Mesenchymal stem cell (in vitro differentiated cells and primary cell): ENCODE data around the gene TRAPPC10.

Source experiments
- DNase-seq: peaks from one replicate; pipeline ENCODE4 v3.0.0-alpha.2; 2013
- H2AFZ ChIP-seq: one replicate; pipeline ENCODE4 v1.6.1; 2013; ENCODE audit warnings: low read depth, mild to moderate bottlenecking, control low read depth, inconsistent platforms, low read length, moderate library complexity
- H2AK5ac ChIP-seq: 2 replicates; pipeline ENCODE4 v1.6.1; 2013; ENCODE audit warnings: low read length, moderate library complexity, mild to moderate bottlenecking, inconsistent platforms; ENCODE audit not compliant: severe bottlenecking
- H2BK120ac ChIP-seq: one replicate; pipeline ENCODE4 v1.6.1; 2013; ENCODE audit warnings: low read depth, mild to moderate bottlenecking, inconsistent platforms, low read length, moderate library complexity
- H2BK12ac ChIP-seq, 2 experiments: one replicate each; pipeline ENCODE4 v1.6.1; 2013; ENCODE audit warnings: inconsistent platforms in 2 of 2, low read length in 2 of 2, mild to moderate bottlenecking in 2 of 2, moderate library complexity in 2 of 2, control low read depth in 1 of 2
- H2BK15ac ChIP-seq: one replicate; pipeline ENCODE4 v1.6.1; 2013; ENCODE audit warnings: mild to moderate bottlenecking, low read depth, inconsistent platforms; ENCODE audit not compliant: poor library complexity, severe bottlenecking
- H2BK5ac ChIP-seq: 2 replicates; pipeline ENCODE4 v1.6.1; 2013; ENCODE audit warnings: low read depth, mild to moderate bottlenecking, low read length, control low read depth, inconsistent platforms; ENCODE audit not compliant: poor library complexity, severe bottlenecking
- H3K14ac ChIP-seq, 2 experiments: one replicate each; pipeline ENCODE4 v1.6.1; 2013; ENCODE audit warnings: inconsistent platforms in 2 of 2, low read length in 2 of 2, control low read depth in 1 of 2, mild to moderate bottlenecking in 1 of 2, moderate library complexity in 1 of 2
- H3K18ac ChIP-seq, 2 experiments: one replicate each; pipeline ENCODE4 v1.6.1; 2013; ENCODE audit warnings: inconsistent platforms in 2 of 2, low read length in 2 of 2, control low read depth in 1 of 2, low read depth in 1 of 2, mild to moderate bottlenecking in 1 of 2
- H3K23ac ChIP-seq, 2 experiments: one replicate each; pipeline ENCODE4 v1.6.1; 2013; ENCODE audit warnings: inconsistent platforms in 2 of 2, low read length in 2 of 2, mild to moderate bottlenecking in 2 of 2, moderate library complexity in 2 of 2, control low read depth in 1 of 2
- H3K27ac ChIP-seq: 2 replicates; pipeline ENCODE4 v1.5.1; 2013; ENCODE audit warnings: mild to moderate bottlenecking, moderate library complexity, low read length, control low read depth, inconsistent platforms; ENCODE audit not compliant: poor library complexity, severe bottlenecking
- H3K27me3 ChIP-seq, 2 experiments: 2 replicates each; pipeline versions ENCODE4 v1.6.1 to v1.7.0; 2013; ENCODE audit warnings: low read length in 2 of 2, mild to moderate bottlenecking in 2 of 2, moderate library complexity in 2 of 2, control low read depth in 1 of 2, inconsistent platforms in 1 of 2; ENCODE audit not compliant: control insufficient read depth in 1 of 2, insufficient read depth in 1 of 2
- H3K36me3 ChIP-seq, 2 experiments: 2 replicates each; pipeline versions ENCODE4 v1.6.1 to v1.7.0; 2013; ENCODE audit warnings: low read length in 2 of 2, control low read depth in 1 of 2, inconsistent platforms in 1 of 2, low read depth in 1 of 2, mild to moderate bottlenecking in 1 of 2; ENCODE audit not compliant: insufficient read depth in 2 of 2, control insufficient read depth in 1 of 2
- H3K4ac ChIP-seq, 2 experiments: one replicate each; pipeline ENCODE4 v1.6.1; 2013; ENCODE audit warnings: inconsistent platforms in 2 of 2, low read length in 2 of 2, mild to moderate bottlenecking in 2 of 2, moderate library complexity in 2 of 2, control low read depth in 1 of 2, low read depth in 1 of 2
- H3K4me1 ChIP-seq: 2 replicates; pipeline ENCODE4 v1.6.1; 2013; ENCODE audit warnings: low read depth, low read length, control low read depth; ENCODE audit not compliant: control insufficient read depth, insufficient read depth
- H3K4me2 ChIP-seq: 2 replicates; pipeline ENCODE4 v1.6.1; 2013; ENCODE audit warnings: low read length, mild to moderate bottlenecking, inconsistent platforms; ENCODE audit not compliant: poor library complexity, severe bottlenecking
- H3K4me3 ChIP-seq, 2 experiments: 2 replicates each; pipeline versions ENCODE4 v1.5.1 to v1.7.0; 2013; ENCODE audit warnings: low read length in 2 of 2, mild to moderate bottlenecking in 2 of 2, control low read depth in 1 of 2, low read depth in 1 of 2; ENCODE audit not compliant: insufficient read depth in 1 of 2
- H3K79me1 ChIP-seq: replicated peaks from 2 replicates; pipeline ENCODE4 v1.6.1; 2013; ENCODE audit warnings: mild to moderate bottlenecking, control low read depth, low read length, inconsistent platforms; ENCODE audit not compliant: poor library complexity, severe bottlenecking
- H3K9ac ChIP-seq: 2 replicates; pipeline ENCODE4 v1.7.0; 2013; ENCODE audit warnings: mild to moderate bottlenecking, low read length, moderate library complexity
- H3K9me3 ChIP-seq: 2 replicates; pipeline ENCODE4 v1.7.0; 2013; ENCODE audit warnings: mild to moderate bottlenecking, low read length; ENCODE audit not compliant: control insufficient read depth
- H4K8ac ChIP-seq: one replicate; pipeline ENCODE4 v1.6.1; 2013; ENCODE audit warnings: inconsistent platforms, mild to moderate bottlenecking, low read length, moderate library complexity
- H4K91ac ChIP-seq: one replicate; pipeline ENCODE4 v1.6.1; 2013; ENCODE audit warnings: mild to moderate bottlenecking, low read length, inconsistent platforms
- WGBS: methylation state at CpG from one replicate; pipeline ENCODE4 v1.1.7; 2013; ENCODE audit warnings: mixed read lengths; 5-methylcytosine and 5-hydroxymethylcytosine counted together

TRAPPC10 gene

DNA sequence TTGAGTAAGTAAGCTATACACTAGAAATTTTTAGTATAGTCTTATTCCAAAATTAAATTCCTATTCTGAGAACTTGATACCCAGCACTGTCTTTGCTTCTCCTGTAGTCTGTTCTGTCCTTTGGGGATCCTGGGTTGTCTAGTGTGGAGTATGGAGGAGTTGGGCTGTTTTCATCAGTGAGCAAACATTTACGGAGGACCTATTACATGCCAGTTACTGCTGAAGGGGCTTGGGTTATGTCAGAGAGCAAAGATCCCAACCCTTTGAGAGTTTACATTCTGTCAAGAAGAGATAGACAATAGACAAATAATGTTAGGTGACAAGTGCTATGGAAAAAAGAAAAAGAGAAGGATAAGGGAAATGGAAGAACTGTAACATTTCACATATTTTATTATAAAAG is 9.0 kb downstream of the TRAPPC10 start:
- peaks cover 6% of the 10 kb centered on the region for H3K79me1 ChIP-seq
- H3K4me3 ChIP-seq, result no peak overlapping the region
- WGBS, result 86% methylated on average over 1 of the region's 1 CpG
- H2AK5ac ChIP-seq, result no peak overlapping the region
- H3K9ac ChIP-seq, result no peak overlapping the region
- no peak overlapping the region for H2BK12ac ChIP-seq
- no peak for DNase-seq
- H3K27me3 ChIP-seq, result no peaks in the 10 kb centered on the region
- H3K9me3 ChIP-seq, result no peaks in the 10 kb centered on the region
- no peak overlapping the region for H3K18ac ChIP-seq
- H2BK5ac ChIP-seq, result no peak overlapping the region
- no peak overlapping the region for H3K4ac ChIP-seq
- H3K4me2 ChIP-seq, result no peak overlapping the region
- H4K91ac ChIP-seq, result no peak overlapping the region
- H2BK120ac ChIP-seq, result no peak overlapping the region
- no peaks in the 10 kb centered on the region for H3K36me3 ChIP-seq
- no peak overlapping the region for H3K14ac ChIP-seq
- no peak overlapping the region for H4K8ac ChIP-seq
- H2BK15ac ChIP-seq, result no peak overlapping the region
- peaks cover 19% of the 10 kb centered on the region for H3K4me1 ChIP-seq
- no peak overlapping the region for H3K23ac ChIP-seq
- H2AFZ ChIP-seq, result no peak overlapping the region
- H3K27ac ChIP-seq, result no peak overlapping the region

DNA sequence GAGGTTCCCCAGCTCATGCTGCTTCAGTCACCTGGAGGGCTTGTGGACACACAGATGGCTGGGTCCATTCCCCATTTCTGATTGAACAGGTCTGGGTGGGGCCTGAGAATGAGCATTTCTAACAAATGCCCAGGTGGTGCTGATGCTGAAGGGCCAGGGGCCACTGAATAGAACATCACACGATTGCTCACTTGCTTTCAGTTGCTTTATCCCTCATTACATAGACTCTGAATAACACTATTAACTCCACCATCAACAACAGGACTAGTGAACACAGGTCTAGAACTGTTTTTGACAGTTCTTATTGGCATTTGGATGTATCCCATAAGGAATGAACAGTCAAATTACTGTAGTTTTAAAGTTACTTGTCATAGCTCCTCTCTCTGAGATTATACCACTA is 12.1 kb downstream of the TRAPPC10 start:
- Histone ChIP-seq H2AK5ac (no peak overlapping the region), H3K4ac (no peak overlapping the region), H2BK5ac (no peak overlapping the region), H3K27me3 (no peaks in the 10 kb centered on the region), H2BK12ac (no peak overlapping the region), H3K18ac (no peak overlapping the region), H3K9ac (peak overlapping the region; percentile 79), H4K91ac (no peak overlapping the region), H2BK120ac (no peak overlapping the region), H3K4me2 (no peak overlapping the region), H4K8ac (no peak overlapping the region), H3K14ac (no peak overlapping the region), H3K79me1 (peaks cover 15% of the 10 kb centered on the region), H2BK15ac (no peak overlapping the region), H3K4me1 (peaks cover 14% of the 10 kb centered on the region), H3K4me3 (no peak overlapping the region), H3K27ac (no peak overlapping the region), H2AFZ (no peak overlapping the region), H3K36me3 (peaks cover 0 to 3% of the 10 kb centered on the region in 2 experiments), H3K23ac (no peak overlapping the region), H3K9me3 (no peaks in the 10 kb centered on the region)
- 100% methylated on average over 1 of the region's 1 CpG for WGBS
- DNase-seq, result no peak

DNA sequence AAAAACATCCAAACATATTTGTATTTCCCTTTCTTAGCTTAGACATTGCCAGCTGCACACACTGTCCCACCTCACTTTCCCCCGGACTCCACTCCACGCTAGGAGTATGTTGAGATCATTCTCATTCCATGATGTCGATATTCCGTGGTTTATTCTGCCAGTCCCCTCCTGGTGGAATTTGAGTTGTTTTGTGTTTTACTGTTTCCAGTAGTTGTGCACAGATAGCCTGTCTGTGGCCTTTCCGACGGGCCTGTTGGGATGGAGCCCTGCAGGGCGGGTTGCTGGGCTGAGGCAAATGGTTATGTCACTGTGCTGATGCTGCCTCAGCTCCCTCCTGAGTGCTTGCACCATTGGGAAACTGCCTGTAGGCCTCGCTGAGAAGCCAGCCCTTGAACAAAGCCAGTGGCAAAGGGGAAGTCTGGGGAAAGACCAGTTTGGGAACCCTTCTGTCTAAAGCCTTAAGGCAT is 12.8 kb downstream of the TRAPPC10 start:
- Histone ChIP-seq H2AK5ac (no peak overlapping the region), H3K9me3 (no peaks in the 10 kb centered on the region), H3K18ac (peak overlapping the region in 1 of 2 experiments; percentile 16), H3K79me1 (peaks cover 12% of the 10 kb centered on the region), H2BK12ac (no peak overlapping the region), H2BK120ac (no peak overlapping the region), H3K14ac (no peak overlapping the region), H3K4me1 (peaks cover 14% of the 10 kb centered on the region), H3K4ac (no peak overlapping the region), H3K27me3 (no peaks in the 10 kb centered on the region), H3K36me3 (peaks cover 0 to 6% of the 10 kb centered on the region in 2 experiments), H3K9ac (peak overlapping the region; percentile 79), H4K8ac (no peak overlapping the region), H3K23ac (no peak overlapping the region), H2BK5ac (no peak overlapping the region), H4K91ac (no peak overlapping the region), H3K27ac (peak overlapping the region; percentile 51), H2BK15ac (no peak overlapping the region), H2AFZ (no peak overlapping the region), H3K4me3 (peak overlapping the region in 1 of 2 experiments; percentile 32), H3K4me2 (no peak overlapping the region)
- 49% methylated on average over 7 of the region's 8 CpGs for WGBS
- peak; percentile 92 for DNase-seq

DNA sequence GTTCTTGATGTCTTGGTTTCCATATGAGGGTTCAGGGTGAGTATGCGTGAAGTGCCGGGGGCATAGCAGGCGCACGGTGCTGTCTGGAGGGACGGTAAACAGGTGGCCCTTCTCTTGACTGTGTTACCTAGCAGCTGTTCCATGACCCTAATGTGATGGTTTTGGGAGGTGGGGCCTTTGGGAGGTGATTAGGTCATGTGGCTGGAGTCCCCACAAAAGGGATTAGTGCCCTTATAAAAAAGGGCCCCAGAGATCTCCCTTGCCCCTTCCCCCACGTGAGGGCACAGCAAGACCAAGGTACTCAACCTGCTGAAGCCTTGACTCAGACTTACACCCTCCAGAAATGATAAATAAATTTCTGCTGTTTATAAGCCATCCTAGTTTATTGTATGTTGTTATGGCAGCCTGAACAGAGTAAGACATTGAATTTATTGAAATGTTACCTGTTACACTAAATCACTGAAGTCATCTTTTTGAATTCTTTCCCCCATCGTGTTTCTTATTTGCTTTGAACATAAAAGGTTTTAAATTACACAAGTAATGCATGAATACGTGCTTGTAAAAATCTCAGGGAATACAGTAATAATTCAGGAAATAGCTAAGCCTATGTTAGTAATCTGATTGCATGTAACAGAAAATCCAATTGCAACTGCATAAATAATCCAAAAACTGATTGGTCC is 15.6 kb downstream of the TRAPPC10 start:
- no peak overlapping the region for H3K14ac ChIP-seq
- H3K27me3 ChIP-seq, result no peaks in the 10 kb centered on the region
- H3K27ac ChIP-seq, result no peak overlapping the region
- no peak overlapping the region for H2AFZ ChIP-seq
- no peaks in the 10 kb centered on the region for H3K9me3 ChIP-seq
- H3K79me1 ChIP-seq, result peaks cover 20% of the 10 kb centered on the region
- H3K23ac ChIP-seq, result no peak overlapping the region
- H2BK120ac ChIP-seq, result no peak overlapping the region
- no peak overlapping the region for H2AK5ac ChIP-seq
- no peak overlapping the region for H3K18ac ChIP-seq
- H2BK5ac ChIP-seq, result no peak overlapping the region
- H2BK12ac ChIP-seq, result no peak overlapping the region
- H3K4me1 ChIP-seq, result peaks cover 11% of the 10 kb centered on the region
- no peak overlapping the region for H4K91ac ChIP-seq
- no peak overlapping the region for H3K9ac ChIP-seq
- no peak for DNase-seq
- no peak overlapping the region for H3K4ac ChIP-seq
- no peak overlapping the region for H3K4me2 ChIP-seq
- H2BK15ac ChIP-seq, result no peak overlapping the region
- H3K4me3 ChIP-seq, result no peak overlapping the region
- whole genome bisulfite sequencing, result 94% methylated on average over 5 of the region's 8 CpGs
- H3K36me3 ChIP-seq, result peaks cover 3 to 9% of the 10 kb centered on the region in 2 experiments
- no peak overlapping the region for H4K8ac ChIP-seq
